Upper lobe of right lung (tissue), 1 donor: Measurements from ENCODE around the gene ABCG1. TPM values are rescaled to one million over a fixed set of nuclear protein-coding genes. Genes with fewer than 3 reads are reported as not detected.
A peak's percentile ranks its signal among the peaks of the same experiment; 100 is the strongest.

Experiments
- ATAC-seq: fragments of 200-7000 bp; cut with Tn5 transposase; one replicate; pipeline ENCODE4 v1.9.1; 2020; ENCODE audit warnings: mild to moderate bottlenecking, moderate library complexity
- DNase-seq: peaks from one replicate; pipeline ENCODE4 v3.0.0-alpha.2; 2020
- H3K27ac ChIP-seq: fragments of 200-600 bp; one replicate; pipeline ENCODE4 v1.8.0; 2022
- H3K27me3 ChIP-seq: fragments of 200-600 bp; one replicate; pipeline ENCODE4 v1.8.0; 2022; ENCODE audit warnings: mild to moderate bottlenecking
- H3K36me3 ChIP-seq: fragments of 200-600 bp; one replicate; pipeline ENCODE4 v1.8.0; 2022
- H3K4me1 ChIP-seq: fragments of 200-600 bp; one replicate; pipeline ENCODE4 v1.8.0; 2022
- H3K4me3 ChIP-seq: fragments of 200-600 bp; one replicate; pipeline ENCODE4 v1.8.0; 2022; ENCODE audit warnings: mild to moderate bottlenecking
- H3K9me3 ChIP-seq: fragments of 200-600 bp; one replicate; pipeline ENCODE4 v1.8.0; 2022
- intact Hi-C: fragments of 100-400 bp; cut with DNase I; formaldehyde crosslinking; loops from one replicate; pipeline ENCODE4 v1.11.0; 2022
- total RNA-seq: library from RNA; stranded (reverse); fragmentation: NEBNext Ultra II Directional; extraction: Animal tissue kit (Norgen Biotek cat#: 25700); gene quantifications from one replicate; pipeline ENCODE4 v1.2.1, GENCODE V29; 2021
- TF ChIP-seq, protein P1 (sequence below): fragments of 200-600 bp; IDR thresholded peaks from one replicate; pipeline ENCODE4 v1.8.0; 2022; ENCODE audit warnings: antibody characterized with exemption
- donor health status: DM: no; HTN: yes; CAD: no; lungs with severe emphysema.

The ABCG1 gene
- total RNA-seq, 1 donor from 2014 or later: 62.6 TPM

- Histone ChIP-seq H3K36me3 (no peaks in the 10 kb centered on the region), H3K4me3 (no peak overlapping the region), H3K9me3 (no peaks in the 10 kb centered on the region), H3K27ac (no peak overlapping the region), H3K4me1 (peaks cover 16% of the 10 kb centered on the region), H3K27me3 (no peaks in the 10 kb centered on the region)
- DNase-seq: no peak
- ATAC-seq: no peak
- TF ChIP-seq, protein P1, sequence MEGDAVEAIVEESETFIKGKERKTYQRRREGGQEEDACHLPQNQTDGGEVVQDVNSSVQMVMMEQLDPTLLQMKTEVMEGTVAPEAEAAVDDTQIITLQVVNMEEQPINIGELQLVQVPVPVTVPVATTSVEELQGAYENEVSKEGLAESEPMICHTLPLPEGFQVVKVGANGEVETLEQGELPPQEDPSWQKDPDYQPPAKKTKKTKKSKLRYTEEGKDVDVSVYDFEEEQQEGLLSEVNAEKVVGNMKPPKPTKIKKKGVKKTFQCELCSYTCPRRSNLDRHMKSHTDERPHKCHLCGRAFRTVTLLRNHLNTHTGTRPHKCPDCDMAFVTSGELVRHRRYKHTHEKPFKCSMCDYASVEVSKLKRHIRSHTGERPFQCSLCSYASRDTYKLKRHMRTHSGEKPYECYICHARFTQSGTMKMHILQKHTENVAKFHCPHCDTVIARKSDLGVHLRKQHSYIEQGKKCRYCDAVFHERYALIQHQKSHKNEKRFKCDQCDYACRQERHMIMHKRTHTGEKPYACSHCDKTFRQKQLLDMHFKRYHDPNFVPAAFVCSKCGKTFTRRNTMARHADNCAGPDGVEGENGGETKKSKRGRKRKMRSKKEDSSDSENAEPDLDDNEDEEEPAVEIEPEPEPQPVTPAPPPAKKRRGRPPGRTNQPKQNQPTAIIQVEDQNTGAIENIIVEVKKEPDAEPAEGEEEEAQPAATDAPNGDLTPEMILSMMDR: no peak
- intact Hi-C loops: no loop called here
Measured at GRCh38 chr21:42194863-42195262, 24.1 kb upstream of the ABCG1 start.

- Histone ChIP-seq H3K4me1 (peaks cover 18% of the 10 kb centered on the region), H3K36me3 (no peaks in the 10 kb centered on the region), H3K27ac (no peak overlapping the region), H3K27me3 (no peaks in the 10 kb centered on the region), H3K9me3 (no peaks in the 10 kb centered on the region), H3K4me3 (no peak overlapping the region)
- ATAC-seq (peak; percentile 92), DNase-seq (peak; percentile 82)
- TF ChIP-seq, protein P1: no peak
- intact Hi-C loops: no loop called here
Measured at GRCh38 chr21:42195378-42196031, 23.4 kb upstream of the ABCG1 start.

DNA sequence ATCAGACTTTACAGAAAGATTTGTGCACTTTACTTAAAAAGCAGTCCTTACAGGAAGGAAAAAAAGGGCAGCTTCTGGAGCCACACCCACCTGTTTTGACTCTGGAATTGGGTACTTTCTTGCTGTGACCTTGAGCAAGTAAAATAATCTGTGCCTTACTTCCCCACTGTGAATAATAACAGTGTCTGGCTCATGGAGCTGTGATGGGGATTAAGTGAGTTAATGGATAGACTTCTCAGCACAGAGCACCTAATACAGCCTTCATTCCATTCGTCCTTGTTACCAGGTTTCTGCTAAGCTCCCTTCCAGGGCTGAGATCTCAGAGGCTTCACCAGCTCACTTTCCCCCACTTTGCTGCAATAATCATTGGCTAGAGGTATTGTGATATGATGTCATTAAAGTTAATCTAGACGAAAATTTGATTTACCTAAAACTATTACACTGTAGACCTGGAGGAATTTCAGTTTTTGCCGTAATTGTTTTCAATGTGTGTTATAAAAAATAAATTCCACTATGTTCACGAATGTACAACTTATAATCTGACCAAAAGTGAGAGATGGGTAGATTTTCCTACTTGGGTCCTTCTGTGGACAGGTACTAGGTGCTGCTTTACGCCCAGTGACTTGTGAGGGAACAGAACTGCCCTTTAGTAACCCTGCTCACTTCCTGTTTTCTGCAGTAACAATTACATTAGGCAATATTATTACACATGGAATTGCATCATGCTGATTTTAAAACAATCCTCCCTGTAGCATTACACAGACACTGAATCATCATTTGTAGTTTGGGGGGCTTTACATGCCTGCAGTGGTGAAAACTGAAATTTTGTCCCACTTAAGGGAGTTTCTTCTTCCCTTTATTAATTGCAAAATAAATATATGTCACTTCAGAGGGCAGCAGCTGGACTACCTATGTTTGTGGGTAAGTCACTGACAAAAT is 19.7 kb upstream of the ABCG1 start:
- Histone ChIP-seq H3K36me3 (no peaks in the 10 kb centered on the region), H3K4me3 (no peak overlapping the region), H3K27ac (peak overlapping the region; percentile 55), H3K9me3 (no peaks in the 10 kb centered on the region), H3K27me3 (no peaks in the 10 kb centered on the region), H3K4me1 (peaks cover 18% of the 10 kb centered on the region)
- ATAC-seq (peak; percentile 78), DNase-seq (no peak)
- TF ChIP-seq, protein P1: no peak
- intact Hi-C loops: no loop called here

DNA sequence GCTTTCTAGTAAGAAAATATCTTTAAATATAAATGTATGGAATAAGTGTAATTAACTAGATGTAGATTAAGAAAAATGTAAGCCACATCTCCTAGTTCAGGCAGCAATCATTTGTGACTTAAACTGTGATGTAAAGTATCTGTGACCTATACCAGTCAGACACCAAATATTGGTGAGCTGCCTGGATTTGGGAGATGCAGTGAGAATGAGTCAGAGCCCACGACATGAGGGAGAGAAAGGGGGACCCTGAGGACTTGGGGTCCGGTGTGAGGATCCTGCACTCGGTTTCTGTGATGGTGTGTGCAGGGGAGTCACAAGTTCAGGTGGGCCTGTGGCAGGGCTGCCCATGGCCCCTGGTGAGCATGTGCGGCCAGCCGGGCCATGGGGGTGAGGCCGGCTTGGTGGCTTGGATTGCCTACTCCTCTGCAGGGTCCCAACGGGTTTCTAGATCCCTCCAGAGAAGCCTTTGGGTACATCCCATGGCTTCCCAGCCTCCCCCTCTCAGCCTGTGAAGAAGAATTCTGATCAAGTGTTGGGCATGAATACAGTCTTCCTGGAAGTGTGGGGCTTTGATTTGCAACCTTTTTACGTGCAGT is 19.0 kb upstream of the ABCG1 start:
- intact Hi-C loops: no loop called here
- H3K4me1 ChIP-seq: peaks cover 18% of the 10 kb centered on the region
- TF ChIP-seq, protein P1: no peak
- no peak overlapping the region for H3K4me3 ChIP-seq
- H3K36me3 ChIP-seq: no peaks in the 10 kb centered on the region
- H3K27ac ChIP-seq: peak overlapping the region; percentile 9
- H3K9me3 ChIP-seq: no peaks in the 10 kb centered on the region
- DNase-seq: peak; percentile 21
- no peaks in the 10 kb centered on the region for H3K27me3 ChIP-seq
- ATAC-seq: no peak

- Histone ChIP-seq H3K27ac (no peak overlapping the region), H3K4me1 (peaks cover 18% of the 10 kb centered on the region), H3K36me3 (no peaks in the 10 kb centered on the region), H3K27me3 (no peaks in the 10 kb centered on the region), H3K4me3 (no peak overlapping the region), H3K9me3 (no peaks in the 10 kb centered on the region)
- intact Hi-C loops: no loop called here
- no peak for ATAC-seq
- TF ChIP-seq, protein P1: no peak
- no peak for DNase-seq
Measured at GRCh38 chr21:42200906-42201614, 17.9 kb upstream of the ABCG1 start.
